Kidney epithelial cell (primary cell): ENCODE data around the gene AKT1S1. TPM values are rescaled to one million over a fixed set of nuclear protein-coding genes. Genes with fewer than 3 reads are reported as not detected.

Experiments
- DNase-seq: peaks from one replicate; pipeline ENCODE4 v3.0.0-alpha.2; 2010; ENCODE audit warnings: low read depth
- H3K27me3 ChIP-seq: 2 replicates; pipeline ENCODE4 v1.6.0; 2011; ENCODE audit warnings: low read length; ENCODE audit not compliant: control insufficient read depth, insufficient read depth
- H3K36me3 ChIP-seq: 2 replicates; pipeline ENCODE4 v1.5.1; 2011; ENCODE audit warnings: low read length; ENCODE audit not compliant: control insufficient read depth, insufficient read depth
- H3K4me3 ChIP-seq: 2 replicates; pipeline ENCODE4 v1.5.1; 2011; ENCODE audit warnings: low read depth, mild to moderate bottlenecking, control low read depth, low read length
- total RNA-seq: library from RNA; depleted of rRNA; stranded (reverse); fragments of >200 nt; gene quantifications from 2 replicates; pipeline ENCODE4 v1.2.3, GENCODE V29; 2015
- TF ChIP-seq, protein P1 (sequence below): IDR thresholded peaks from 2 replicates; pipeline ENCODE4 v1.5.1; 2011; ENCODE audit warnings: mild to moderate bottlenecking, moderate library complexity, low read length, control low read depth, inconsistent platforms; ENCODE audit not compliant: insufficient read depth, poor library complexity, severe bottlenecking

Gene AKT1S1
- total RNA-seq, 1 donor from 2014 or later, result 23.2 TPM

DNA sequence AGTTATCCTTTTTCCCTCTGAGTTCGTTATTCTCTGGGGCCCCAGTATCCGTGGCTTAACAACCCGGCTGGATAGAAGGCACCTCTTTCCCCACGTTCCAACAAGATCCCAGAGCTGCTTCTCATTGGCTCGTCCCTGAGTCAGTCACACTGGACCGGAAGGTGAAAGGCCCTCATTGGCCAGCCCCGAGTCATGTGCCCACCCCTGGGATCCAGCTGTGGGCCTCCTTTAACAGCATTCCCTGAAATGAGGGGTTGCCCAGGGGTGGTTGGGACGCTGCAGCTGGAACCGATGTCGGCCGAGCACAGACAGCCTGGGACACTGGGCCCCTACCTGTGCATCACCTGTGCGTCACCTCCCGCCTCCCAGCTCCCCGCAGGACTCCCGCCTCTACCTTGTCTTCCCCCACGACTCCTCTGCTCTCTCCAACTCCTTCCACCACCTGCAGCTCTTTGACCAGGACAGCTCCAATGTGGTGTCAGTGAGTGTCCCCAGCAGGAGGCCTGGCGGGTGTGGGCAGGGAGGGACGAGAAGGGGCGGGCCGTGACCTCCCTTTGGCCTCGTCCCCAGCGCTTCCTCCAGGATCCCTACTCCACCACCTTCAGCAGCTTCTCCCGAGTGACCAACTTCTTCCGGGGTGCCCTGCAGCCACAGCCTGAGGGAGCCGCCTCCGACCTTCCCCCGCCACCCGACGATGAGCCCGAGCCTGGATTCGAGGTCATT lies 4.7 kb upstream of the AKT1S1 start:
- TF ChIP-seq, protein P1, sequence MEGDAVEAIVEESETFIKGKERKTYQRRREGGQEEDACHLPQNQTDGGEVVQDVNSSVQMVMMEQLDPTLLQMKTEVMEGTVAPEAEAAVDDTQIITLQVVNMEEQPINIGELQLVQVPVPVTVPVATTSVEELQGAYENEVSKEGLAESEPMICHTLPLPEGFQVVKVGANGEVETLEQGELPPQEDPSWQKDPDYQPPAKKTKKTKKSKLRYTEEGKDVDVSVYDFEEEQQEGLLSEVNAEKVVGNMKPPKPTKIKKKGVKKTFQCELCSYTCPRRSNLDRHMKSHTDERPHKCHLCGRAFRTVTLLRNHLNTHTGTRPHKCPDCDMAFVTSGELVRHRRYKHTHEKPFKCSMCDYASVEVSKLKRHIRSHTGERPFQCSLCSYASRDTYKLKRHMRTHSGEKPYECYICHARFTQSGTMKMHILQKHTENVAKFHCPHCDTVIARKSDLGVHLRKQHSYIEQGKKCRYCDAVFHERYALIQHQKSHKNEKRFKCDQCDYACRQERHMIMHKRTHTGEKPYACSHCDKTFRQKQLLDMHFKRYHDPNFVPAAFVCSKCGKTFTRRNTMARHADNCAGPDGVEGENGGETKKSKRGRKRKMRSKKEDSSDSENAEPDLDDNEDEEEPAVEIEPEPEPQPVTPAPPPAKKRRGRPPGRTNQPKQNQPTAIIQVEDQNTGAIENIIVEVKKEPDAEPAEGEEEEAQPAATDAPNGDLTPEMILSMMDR, result no peak
- H3K4me3 ChIP-seq, result no peak overlapping the region
- H3K36me3 ChIP-seq, result peaks cover 9% of the 10 kb centered on the region
- H3K27me3 ChIP-seq, result no peaks in the 10 kb centered on the region
- DNase-seq, result no peak

DNA sequence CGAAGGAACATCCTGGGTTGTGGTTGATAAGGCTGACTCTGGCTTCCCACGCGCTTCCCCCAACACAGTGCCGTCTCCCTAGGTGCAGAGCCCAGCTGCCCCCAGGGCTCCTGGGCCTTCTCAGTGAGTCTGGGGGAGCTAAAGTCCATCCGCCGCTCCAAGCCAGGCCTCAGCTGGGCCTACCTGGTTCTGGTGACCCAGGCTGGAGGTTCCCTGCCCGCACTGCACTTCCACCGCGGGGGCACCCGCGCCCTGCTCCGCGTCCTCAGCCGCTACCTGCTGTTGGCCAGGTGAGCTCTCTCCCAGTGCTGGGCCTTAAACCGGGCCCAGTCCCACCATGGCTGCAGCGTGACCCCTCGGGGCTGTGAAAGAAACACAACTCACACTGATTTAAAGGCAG lies 4.0 kb upstream of the AKT1S1 start:
- H3K36me3 ChIP-seq, result peaks cover 9% of the 10 kb centered on the region
- H3K4me3 ChIP-seq, result no peak overlapping the region
- no peaks in the 10 kb centered on the region for H3K27me3 ChIP-seq
- no peak for DNase-seq
- TF ChIP-seq, protein P1, result no peak

DNA sequence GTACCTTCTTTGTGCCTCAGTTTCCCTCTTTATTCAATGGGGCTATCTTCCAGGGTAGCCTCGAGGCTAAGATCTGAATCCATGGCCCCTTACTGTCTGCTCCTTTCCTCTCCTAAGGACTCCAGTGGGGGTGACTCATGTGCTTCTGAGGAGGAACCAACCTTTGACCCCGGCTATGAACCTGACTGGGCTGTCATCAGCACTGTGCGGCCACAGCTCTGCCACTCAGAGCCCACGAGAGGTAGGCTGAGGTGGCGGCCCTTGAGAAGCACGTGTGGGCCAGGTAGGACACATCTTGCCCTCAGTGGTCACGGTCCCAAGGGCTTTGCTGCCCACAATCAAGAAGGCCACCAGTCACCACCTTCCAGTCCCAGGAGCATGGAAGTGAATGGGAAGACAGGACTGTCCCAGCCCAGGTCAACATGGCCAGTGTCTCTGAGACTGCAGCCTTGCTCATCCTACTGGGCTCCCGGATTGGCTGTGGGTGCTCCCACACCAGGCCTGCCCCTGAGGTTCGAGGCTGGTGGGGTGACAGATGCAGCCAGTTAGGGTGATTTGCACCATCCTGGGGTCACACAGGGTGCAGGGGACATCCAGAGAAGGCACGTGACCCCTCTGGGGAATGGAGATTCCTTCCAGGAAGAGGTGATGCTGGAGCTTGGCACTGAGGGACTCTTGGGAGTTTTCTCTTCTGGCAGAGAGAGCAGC lies 3.2 kb upstream of the AKT1S1 start:
- Histone ChIP-seq H3K4me3 (no peak overlapping the region), H3K27me3 (no peaks in the 10 kb centered on the region), H3K36me3 (peaks cover 9% of the 10 kb centered on the region)
- no peak for DNase-seq
- TF ChIP-seq, protein P1, result no peak

DNA sequence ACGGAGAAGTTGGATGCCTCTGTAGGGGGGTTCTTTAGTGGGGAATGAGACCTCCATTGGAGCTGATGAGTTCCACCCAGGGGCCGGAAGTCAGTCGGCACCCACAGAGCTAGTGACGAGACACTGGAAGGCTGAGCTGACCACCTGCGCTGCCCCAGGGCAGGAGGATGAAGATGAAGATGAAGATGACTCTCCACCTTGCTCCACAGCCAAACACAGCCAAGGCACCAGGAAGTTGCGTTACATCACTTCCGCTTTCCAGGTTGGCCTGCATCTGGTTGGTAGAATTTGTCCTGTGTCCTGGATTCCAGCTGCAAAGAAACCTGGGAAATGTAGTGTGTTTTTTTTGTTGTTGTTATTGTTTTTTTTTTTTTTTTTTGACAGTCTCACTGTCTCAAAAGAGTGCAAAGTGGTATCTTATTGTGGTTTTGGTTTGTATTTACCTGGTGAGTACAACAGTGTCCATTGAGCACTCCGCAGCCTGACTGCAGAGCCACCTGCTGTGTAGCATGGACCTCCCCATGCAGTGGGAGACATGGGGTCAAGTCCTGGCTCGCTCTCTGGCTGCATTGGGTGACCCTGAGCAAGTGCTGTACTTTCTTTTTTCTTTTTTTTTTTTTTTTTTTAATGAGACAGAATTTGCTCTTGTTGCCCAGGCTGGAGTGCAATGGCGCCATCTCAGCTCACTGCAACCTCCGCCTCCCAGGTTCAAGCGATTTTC lies 2.2 kb upstream of the AKT1S1 start:
- TF ChIP-seq, protein P1, result no peak
- Histone ChIP-seq H3K36me3 (peaks cover 9% of the 10 kb centered on the region), H3K27me3 (no peaks in the 10 kb centered on the region), H3K4me3 (no peak overlapping the region)
- DNase-seq, result no peak

DNA sequence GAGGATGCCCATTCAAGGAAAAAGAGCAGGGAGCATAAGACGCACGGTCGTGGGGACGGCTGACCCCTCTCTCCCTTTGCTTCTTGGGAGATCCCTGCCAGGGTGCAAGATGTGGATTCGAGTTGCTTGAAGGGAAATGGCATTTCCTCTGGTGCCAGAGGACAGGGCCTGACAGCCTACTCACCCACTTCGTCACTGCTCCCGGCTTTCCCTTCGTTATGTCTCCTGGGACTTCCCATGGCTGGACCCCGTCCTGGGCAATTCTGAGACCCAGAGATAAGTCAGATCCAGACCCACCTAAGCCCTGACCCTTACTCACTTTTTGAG lies 1.6 kb upstream of the AKT1S1 start:
- no peak for DNase-seq
- Histone ChIP-seq H3K36me3 (peaks cover 7% of the 10 kb centered on the region), H3K27me3 (no peaks in the 10 kb centered on the region), H3K4me3 (no peak overlapping the region)
- TF ChIP-seq, protein P1, result no peak
